Neuron (in vitro differentiated cells): ENCODE measurements around the gene WIPF3.

Experiments used
- H2AFZ ChIP-seq: one replicate; pipeline ENCODE4 v1.6.1; 2013; ENCODE audit warnings: low read depth, mild to moderate bottlenecking, inconsistent platforms, low read length, moderate library complexity
- H3K27me3 ChIP-seq: one replicate; pipeline ENCODE4 v1.6.1; 2013; ENCODE audit warnings: low read length; ENCODE audit not compliant: insufficient read depth
- H3K36me3 ChIP-seq: one replicate; pipeline ENCODE4 v1.6.1; 2013; ENCODE audit warnings: low read length; ENCODE audit not compliant: insufficient read depth
- H3K4me1 ChIP-seq: one replicate; pipeline ENCODE4 v1.6.1; 2013; ENCODE audit warnings: low read length; ENCODE audit not compliant: insufficient read depth
- H3K4me3 ChIP-seq: 2 replicates; pipeline ENCODE4 v1.5.1; 2013; ENCODE audit warnings: mild to moderate bottlenecking, low read length, moderate library complexity
- H3K9me3 ChIP-seq: one replicate; pipeline ENCODE4 v1.6.1; 2013; ENCODE audit warnings: low read length

The WIPF3 gene

DNA sequence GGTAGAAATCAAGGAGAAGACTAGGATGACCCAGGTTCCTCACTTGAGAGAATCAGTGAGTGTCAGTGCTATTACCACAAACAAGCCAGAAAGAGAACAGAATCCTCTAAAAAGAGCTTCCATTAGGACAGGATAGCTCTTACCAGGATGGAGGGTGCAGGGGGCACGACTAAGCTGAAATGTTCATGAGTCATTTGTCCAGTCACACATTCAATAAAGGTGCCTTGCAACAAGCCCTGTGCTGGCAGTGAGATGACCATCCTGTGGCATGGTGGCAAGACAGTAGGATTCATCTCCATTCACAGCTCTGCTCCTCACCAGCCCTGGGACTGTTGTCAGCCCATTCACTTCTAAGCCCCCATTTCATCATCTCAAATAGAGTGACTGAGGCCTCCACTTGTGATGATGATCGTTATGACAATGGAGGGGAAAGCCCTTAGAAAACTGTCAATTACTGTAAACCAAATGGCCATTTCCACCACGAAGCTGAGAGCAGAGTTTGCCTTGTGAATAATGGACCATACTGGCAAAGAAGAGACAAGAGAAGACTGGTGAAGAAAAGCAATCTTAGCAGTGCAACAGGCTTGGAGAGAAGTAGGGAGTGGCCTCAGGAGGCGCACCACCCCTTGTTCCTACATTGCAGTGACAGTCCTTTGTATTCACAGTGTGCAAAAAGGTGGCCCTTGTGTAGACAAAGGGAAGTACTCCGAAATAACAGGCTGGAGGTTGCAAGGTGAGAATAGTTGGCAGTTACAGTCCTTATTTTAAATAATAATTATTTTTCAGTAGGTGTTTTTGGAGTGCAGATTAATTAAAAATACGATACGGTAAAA lies 9.0 kb upstream of the WIPF3 start:
- Histone ChIP-seq H3K36me3 (no peaks in the 10 kb centered on the region), H3K4me1 (no peaks in the 10 kb centered on the region), H3K4me3 (no peak overlapping the region), H3K9me3 (no peaks in the 10 kb centered on the region), H2AFZ (no peak overlapping the region), H3K27me3 (peaks cover 6% of the 10 kb centered on the region)

DNA sequence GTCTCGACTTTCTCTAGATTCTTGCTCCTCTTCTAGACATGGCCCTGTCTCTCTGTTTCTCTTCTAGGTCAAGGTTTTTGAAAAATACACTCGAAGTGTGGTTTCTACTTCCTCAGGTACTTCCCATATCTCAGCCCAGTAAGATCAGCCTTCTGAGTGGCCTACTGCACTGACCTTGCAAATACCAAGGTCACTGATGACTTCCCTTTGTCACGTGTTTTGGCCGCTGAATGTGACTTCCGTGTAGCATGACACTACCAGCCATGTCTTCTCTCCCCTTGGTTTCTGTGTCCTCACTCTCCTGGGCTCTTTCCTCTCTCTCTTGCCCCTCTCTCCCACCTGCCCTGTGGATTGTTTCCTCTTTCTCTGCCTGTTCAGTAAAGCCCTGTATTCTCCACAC lies 7.9 kb upstream of the WIPF3 start:
- H3K9me3 ChIP-seq, result no peaks in the 10 kb centered on the region

DNA sequence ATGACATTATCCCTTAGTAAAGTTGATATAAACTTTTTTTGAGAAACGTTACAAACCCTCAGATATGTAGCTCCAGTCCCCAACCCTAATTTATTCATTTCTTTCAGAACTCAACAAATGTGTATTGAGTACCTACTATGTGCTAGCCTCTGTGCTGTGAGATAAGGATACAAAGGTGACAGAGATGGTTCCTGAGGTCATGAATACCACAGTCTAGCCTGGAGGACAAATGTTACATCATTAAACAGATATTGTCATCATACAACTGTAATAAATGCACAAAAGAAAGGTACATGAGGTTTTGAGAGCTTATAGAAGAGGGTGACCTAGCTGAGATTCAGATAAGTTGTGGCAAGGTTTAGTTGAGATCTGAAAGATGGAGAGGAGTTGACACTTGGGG lies 4.4 kb upstream of the WIPF3 start:
- no peaks in the 10 kb centered on the region for H3K4me1 ChIP-seq
- no peaks in the 10 kb centered on the region for H3K36me3 ChIP-seq
- no peak overlapping the region for H2AFZ ChIP-seq
- H3K4me3 ChIP-seq, result no peak overlapping the region
- H3K27me3 ChIP-seq, result peaks cover 37% of the 10 kb centered on the region
- no peaks in the 10 kb centered on the region for H3K9me3 ChIP-seq

More for the DNA sequence above, 7.9 kb upstream of the WIPF3 start:
- H3K4me3 ChIP-seq, result no peak overlapping the region
- H3K4me1 ChIP-seq, result no peaks in the 10 kb centered on the region
- H3K27me3 ChIP-seq, result peaks cover 11% of the 10 kb centered on the region
- H2AFZ ChIP-seq, result no peak overlapping the region
- no peaks in the 10 kb centered on the region for H3K36me3 ChIP-seq

DNA sequence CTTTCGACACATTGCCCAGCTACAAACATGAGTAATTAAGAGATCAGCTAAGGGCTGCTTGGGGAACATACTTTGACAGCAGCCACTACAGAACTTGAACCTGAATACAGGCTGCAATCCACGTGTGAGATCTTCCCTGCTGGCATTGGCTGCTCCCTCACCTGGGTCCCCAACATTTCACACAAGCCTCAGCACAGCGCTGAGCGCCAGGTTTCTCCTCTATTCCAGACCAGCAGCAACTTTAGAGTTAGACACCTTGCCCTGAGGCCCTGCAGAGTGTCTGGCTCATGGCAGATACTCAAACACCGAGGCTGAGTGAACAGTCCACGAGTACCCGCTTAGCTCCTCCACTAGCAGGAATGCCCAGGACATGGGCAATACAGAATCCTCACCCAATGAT lies 1.3 kb upstream of the WIPF3 start:
- peaks cover 63% of the 10 kb centered on the region for H3K27me3 ChIP-seq
- H3K9me3 ChIP-seq, result no peaks in the 10 kb centered on the region
- H3K36me3 ChIP-seq, result no peaks in the 10 kb centered on the region
- H2AFZ ChIP-seq, result no peak overlapping the region
- no peak overlapping the region for H3K4me3 ChIP-seq
- peaks cover 6% of the 10 kb centered on the region for H3K4me1 ChIP-seq

DNA sequence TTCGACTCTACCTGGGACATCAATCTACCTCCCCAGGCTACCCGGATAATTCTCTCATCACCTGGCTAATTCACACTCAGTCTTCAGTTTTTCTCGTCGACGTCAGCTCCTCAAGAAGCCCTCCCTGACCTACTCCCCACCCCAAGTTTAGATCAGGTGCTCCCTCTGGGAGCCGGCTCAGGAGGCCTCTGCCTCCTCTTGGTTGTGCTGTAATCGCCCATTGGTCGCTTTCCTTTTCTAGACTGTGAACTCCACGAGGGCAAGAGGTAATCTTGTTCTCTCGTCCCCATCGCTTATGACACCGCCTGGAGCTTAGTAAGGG lies 461 bp upstream of the WIPF3 start:
- H3K9me3 ChIP-seq, result no peaks in the 10 kb centered on the region
- H3K27me3 ChIP-seq, result peaks cover 66% of the 10 kb centered on the region
- H2AFZ ChIP-seq, result peak overlapping the region; percentile 86

DNA sequence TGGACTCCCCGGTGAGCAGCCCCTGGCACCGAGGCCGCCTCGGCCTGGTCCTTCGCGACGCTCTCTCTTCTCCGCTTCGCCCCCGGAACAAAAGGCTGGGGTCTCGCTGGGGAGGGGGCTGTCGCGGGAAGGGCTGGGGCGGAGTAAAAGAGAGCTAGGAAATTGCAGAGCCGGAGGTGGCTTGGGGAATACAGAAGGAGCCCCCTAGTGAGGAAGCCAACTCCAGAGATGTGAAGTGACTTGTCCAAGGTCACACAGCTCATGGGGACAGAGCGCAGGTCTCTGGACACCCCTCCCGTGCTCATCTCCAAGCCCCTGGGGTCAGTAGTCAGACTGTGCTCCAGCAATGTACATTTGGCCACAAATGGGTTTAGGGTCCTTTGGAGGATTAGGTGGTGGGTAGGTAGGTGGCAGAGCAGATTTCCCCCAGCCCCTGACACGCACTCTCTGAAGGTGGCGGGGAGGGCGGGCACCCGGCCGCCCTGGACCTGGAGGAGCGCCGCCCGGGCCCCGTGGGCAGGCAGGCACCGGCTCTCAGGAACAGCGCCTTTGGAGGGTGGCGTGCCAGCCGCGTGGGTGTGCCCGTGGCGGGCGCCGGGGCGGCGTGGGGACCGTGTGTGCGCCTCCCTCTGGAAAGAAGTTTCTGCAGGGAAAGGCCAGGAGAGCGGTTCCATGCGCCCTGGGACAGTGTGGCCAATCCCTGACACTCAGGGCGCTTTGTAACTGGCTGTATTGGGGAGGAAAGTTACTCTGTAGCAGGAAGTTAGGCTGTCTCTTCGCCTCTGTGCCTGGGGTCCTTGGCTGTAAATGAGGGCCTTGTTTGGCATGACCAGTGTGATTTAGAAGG lies 910 bp downstream of the WIPF3 start:
- Histone ChIP-seq H2AFZ (peak overlapping the region; percentile 86), H3K4me1 (peaks cover 6% of the 10 kb centered on the region), H3K9me3 (no peaks in the 10 kb centered on the region), H3K27me3 (peaks cover 67% of the 10 kb centered on the region), H3K36me3 (no peaks in the 10 kb centered on the region), H3K4me3 (peak overlapping the region; percentile 38)

More for the DNA sequence above, 461 bp upstream of the WIPF3 start:
- no peak overlapping the region for H3K4me3 ChIP-seq
- no peaks in the 10 kb centered on the region for H3K36me3 ChIP-seq
- H3K4me1 ChIP-seq, result peaks cover 6% of the 10 kb centered on the region

DNA sequence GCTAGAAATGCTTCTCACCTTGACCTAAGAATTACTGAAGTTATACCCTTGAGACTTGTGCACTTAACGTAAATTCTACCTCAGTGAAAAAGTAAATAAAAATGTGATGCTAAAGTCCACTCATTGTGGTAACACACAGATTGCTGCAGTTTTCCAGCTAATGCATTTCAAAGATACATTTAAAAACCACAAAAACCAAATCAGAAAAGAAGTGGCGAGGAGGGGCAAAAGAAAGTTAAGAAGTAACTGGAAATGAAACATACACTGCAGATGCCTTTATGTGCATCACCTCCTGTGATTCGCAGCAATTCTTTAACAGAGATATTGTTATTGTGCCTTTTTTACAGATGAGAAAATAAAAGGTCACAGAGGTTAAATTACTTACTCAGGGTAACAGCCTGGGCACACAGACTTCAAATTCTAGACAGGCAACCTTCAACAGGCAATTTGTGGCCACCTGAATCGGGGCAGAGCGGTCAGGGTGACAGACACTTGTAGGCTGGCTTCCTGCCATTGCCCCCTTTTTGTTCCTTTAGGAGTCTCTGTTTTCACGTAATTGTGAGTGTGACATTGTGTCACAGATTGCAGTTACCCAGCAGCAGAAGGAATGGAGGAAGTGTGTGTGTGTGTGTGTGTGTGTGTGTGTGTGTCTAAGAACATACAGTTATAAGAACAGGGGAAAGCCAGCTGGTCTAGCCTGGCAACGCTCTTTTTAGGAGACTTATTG lies 1.9 kb downstream of the WIPF3 start:
- no peaks in the 10 kb centered on the region for H3K36me3 ChIP-seq
- H3K27me3 ChIP-seq, result peaks cover 63% of the 10 kb centered on the region
- H3K4me3 ChIP-seq, result no peak overlapping the region

DNA sequence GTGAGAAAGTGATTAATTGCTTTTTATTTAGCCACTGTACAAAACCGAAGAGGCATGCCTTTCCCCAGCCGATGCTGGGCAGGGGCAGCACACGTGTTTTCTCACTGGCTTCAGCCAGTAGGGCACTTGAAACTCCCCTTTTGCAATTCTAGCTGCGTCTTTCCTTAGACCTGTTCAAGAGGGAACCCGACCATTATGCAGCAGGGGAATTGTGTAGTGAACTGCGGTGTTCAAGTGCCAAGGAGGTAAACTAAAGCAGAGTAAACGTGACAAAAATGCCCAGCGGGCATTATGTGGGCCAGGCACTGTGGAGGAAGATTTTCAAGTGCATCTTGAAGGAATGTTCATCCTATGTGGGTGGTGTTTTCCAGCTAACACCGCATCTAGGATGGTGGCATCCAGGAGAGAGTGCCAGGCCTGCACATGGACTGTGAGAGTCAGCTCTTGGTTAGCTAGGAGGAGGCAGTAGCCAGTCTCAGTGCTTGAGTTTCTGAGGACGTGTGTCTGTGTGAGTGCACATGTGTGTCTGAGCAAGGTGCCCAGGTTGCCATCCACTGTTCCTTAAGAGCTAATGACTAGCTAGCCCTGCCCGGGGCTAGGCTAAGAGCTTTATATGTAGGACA lies 3.3 kb downstream of the WIPF3 start:
- Histone ChIP-seq H3K4me3 (no peak overlapping the region), H3K4me1 (peaks cover 6% of the 10 kb centered on the region), H2AFZ (no peak overlapping the region), H3K27me3 (peaks cover 54% of the 10 kb centered on the region), H3K36me3 (no peaks in the 10 kb centered on the region), H3K9me3 (no peaks in the 10 kb centered on the region)

More for the DNA sequence above, 1.9 kb downstream of the WIPF3 start:
- H3K9me3 ChIP-seq, result no peaks in the 10 kb centered on the region
- no peak overlapping the region for H2AFZ ChIP-seq
- H3K4me1 ChIP-seq, result peaks cover 6% of the 10 kb centered on the region

DNA sequence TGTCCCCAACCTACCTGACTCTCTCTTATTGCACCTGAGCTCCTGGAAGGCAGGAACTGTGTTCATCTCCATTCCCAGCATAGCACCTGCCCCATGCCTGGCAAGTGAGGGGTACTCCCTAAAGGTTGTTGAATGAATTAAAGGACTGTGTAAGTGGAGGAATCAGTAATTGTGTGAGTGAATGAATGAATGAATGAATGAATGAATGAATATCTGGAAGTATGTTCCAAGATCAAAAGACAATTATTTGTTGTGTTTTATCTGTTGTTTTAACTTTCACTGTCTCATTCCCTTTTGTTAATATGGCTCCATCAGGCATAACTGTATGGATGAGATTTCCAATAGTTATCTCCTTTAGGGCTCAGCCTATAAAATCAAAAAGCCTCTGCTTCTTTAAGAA lies 4.0 kb downstream of the WIPF3 start:
- peaks cover 6% of the 10 kb centered on the region for H3K4me1 ChIP-seq
- peaks cover 48% of the 10 kb centered on the region for H3K27me3 ChIP-seq
- H3K4me3 ChIP-seq, result no peak overlapping the region
- H3K36me3 ChIP-seq, result no peaks in the 10 kb centered on the region
- no peak overlapping the region for H2AFZ ChIP-seq
- no peaks in the 10 kb centered on the region for H3K9me3 ChIP-seq

DNA sequence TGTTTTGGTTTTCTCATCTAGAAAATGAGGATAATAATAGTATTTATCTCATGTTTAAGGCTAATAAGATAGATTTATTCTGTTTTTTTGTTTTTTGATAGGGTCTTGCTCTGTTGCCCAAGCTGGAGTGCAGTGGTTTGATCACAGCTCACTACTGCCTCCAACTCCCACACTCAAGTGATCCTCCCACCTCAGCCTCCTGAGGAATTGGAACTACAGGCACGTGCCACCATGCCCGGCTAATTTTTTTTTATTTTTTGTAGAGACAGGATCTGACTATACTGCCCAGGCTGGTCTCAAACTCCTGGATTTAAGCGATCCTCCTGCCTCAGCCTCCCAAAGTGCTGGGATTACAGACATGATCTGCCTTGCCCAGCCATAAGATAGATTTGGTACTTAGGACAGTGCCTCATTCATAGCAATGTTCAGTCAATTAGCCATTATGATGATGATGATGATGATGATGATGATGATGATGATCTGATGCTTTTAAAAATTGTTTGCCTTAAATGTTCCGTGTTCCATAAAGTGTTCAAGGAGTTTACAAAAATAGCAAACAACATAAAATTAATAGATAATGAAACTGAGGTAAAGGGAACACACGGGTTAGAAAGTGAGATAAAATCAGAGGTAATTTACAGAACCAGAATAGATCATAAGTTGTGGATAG lies 4.6 kb downstream of the WIPF3 start:
- Histone ChIP-seq H3K4me3 (no peak overlapping the region), H3K9me3 (no peaks in the 10 kb centered on the region), H3K27me3 (peaks cover 47% of the 10 kb centered on the region), H2AFZ (no peak overlapping the region), H3K36me3 (no peaks in the 10 kb centered on the region), H3K4me1 (peaks cover 6% of the 10 kb centered on the region)

DNA sequence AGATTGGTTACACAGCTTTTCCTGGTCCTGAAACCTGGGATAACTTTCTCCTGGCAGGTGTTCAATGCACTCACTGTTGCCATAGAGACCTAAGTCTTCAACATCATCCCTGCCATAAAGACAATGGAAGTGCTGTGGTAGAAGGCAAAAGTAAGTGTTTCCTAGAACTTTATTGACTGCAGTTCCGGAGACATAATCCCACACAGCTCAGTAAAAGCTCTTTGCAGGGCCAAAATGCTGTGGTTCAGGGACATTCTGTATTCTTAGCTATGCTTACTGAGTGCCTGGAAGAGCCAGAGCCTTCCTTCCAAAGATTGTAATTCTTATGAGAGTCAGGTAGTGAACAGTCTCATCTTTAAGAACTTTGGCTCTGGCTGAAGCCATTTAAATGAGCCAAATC lies 5.3 kb downstream of the WIPF3 start:
- no peak overlapping the region for H3K4me3 ChIP-seq
- H3K36me3 ChIP-seq, result no peaks in the 10 kb centered on the region
- H3K4me1 ChIP-seq, result peaks cover 6% of the 10 kb centered on the region
- H2AFZ ChIP-seq, result no peak overlapping the region
- H3K27me3 ChIP-seq, result peaks cover 44% of the 10 kb centered on the region
- H3K9me3 ChIP-seq, result no peaks in the 10 kb centered on the region

DNA sequence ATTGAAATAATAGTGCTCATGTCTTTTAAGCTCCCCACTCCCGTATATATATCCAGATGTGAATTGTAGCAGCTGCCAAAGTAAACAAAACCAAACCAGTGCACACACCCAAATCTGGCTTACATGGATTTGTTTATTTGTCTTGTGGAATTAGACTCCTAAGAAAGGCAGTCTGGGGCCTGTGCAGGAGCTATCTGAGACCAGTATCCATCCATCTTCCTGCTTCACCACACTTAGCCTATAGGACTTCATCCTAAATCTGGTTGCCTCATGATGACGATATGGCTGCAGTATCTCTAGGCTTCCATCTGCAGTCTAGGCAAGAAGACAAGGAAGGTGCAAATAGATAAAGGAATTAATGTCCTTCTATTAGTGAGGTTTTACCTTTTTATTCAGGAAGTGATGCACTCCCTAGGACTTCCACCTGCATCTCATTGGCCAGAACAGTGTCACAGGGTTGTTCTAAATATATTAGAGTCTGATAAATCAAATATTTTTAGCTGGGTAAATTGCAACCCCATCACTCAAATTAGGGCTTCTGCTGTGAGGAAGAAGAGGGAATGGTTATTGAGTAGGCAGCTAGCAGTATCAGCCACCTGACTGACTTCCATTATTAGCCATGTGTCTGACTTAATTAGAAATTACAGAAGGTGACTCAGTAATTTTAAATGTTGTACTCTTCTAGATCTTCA lies 6.0 kb downstream of the WIPF3 start:
- peaks cover 40% of the 10 kb centered on the region for H3K27me3 ChIP-seq

More for the DNA sequence above, 6.0 kb downstream of the WIPF3 start:
- Histone ChIP-seq H2AFZ (no peak overlapping the region), H3K36me3 (no peaks in the 10 kb centered on the region), H3K9me3 (no peaks in the 10 kb centered on the region), H3K4me3 (no peak overlapping the region), H3K4me1 (peaks cover 6% of the 10 kb centered on the region)
